Stomach (tissue), 4 donors: ENCODE results near the gene SRGAP2C.
"Not testable (repeated sequence)": the region's sequence is repeated elsewhere in the genome, so short reads cannot be mapped to it uniquely, and the experiment has no call there.

ENCODE experiments used
- CTCF ChIP-seq, 7 experiments: fragments of 450-650 bp in 4 of 7; fragments of 200-600 bp in 3 of 7; sonication (generic) in 3 of 7; IDR thresholded peaks; one replicate each; pipeline ENCODE4 v1.5.1; 2016 to 2019; ENCODE audit warnings: antibody characterized with exemption in 7 of 7, control low read depth in 2 of 7, mild to moderate bottlenecking in 1 of 7
- POLR2A ChIP-seq, 4 donors: fragments of 450-650 bp; IDR thresholded peaks; one replicate each; pipeline ENCODE4 v1.6.1; 2016; ENCODE audit warnings: antibody characterized with exemption in 4 of 4, control low read depth in 2 of 4, mild to moderate bottlenecking in 1 of 4, moderate library complexity in 1 of 4

DNA sequence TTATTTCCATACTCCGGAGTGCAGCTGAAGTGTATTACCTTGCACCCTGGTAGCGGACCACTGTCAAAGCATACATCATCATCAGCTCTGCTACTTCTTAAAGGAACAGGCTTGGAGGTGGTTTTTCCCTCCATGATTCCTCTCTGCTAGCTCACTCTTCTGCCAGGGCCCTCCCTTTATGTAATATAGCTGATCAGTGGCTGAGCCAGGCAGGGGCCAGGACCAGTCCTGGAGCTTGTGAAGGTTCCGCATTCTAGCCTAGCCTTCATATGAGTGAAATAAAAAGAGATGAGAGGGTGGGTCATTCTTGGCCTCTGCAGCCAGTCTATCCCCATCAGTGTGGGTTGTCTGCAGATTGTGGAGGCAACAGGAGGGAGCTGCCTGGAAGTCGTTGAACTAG, 200.0 kb downstream of the SRGAP2C start:
- TF ChIP-seq CTCF, POLR2A (IDR thresholded peaks at IDR 0.05): not testable (repeated sequence)
